ENCODE results near the gene MARCHF6.

- no peak for TF ChIP-seq ZNF169 (tag by site-specific recombination; IDR thresholded peaks at IDR 0.05)
- no peak for TF ChIP-seq CTCF (tag by site-specific recombination; IDR thresholded peaks at IDR 0.05)
- TF ChIP-seq ZNF157 (tag by site-specific recombination; IDR thresholded peaks at IDR 0.05): no peak
- TF ChIP-seq ZNF777 (tag by site-specific recombination; IDR thresholded peaks at IDR 0.05; ENCODE audit: borderline replicate concordance): no peak
- TF ChIP-seq MYNN (tag by site-specific recombination; IDR thresholded peaks at IDR 0.05; ENCODE audit: borderline replicate concordance): no peak
- TF ChIP-seq MEIS1 (CRISPR knock-in tag; IDR thresholded peaks at IDR 0.05; ENCODE audit: borderline replicate concordance): no peak
- TF ChIP-seq ZBTB6 (tag by site-specific recombination; IDR thresholded peaks at IDR 0.05): no peak
- no peak for TF ChIP-seq ZNF654 (tag by site-specific recombination; IDR thresholded peaks at IDR 0.05; ENCODE audit: low read depth)
- TF ChIP-seq ZBTB7A (tag by site-specific recombination; IDR thresholded peaks at IDR 0.05; ENCODE audit: low read depth): no peak
- TF ChIP-seq SCRT1 (tag by site-specific recombination; IDR thresholded peaks at IDR 0.05; ENCODE audit: borderline replicate concordance): no peak
- TF ChIP-seq ZBTB48 (tag by site-specific recombination; IDR thresholded peaks at IDR 0.05): no peak
- TF ChIP-seq ZNF214 (tag by site-specific recombination; IDR thresholded peaks at IDR 0.05; ENCODE audit: borderline replicate concordance): no peak
- no peak for TF ChIP-seq ZBTB21 (tag by site-specific recombination; IDR thresholded peaks at IDR 0.05)
- TF ChIP-seq GLIS1 (tag by site-specific recombination; IDR thresholded peaks at IDR 0.05): no peak
Observed at GRCh38 chr5:10393491-10393890, 40.0 kb downstream of the MARCHF6 start.

All from HEK293 (cell line).